COR-L47 (cell line): ENCODE measurements around the gene PSMG1.
A peak's percentile ranks its signal among the peaks of the same experiment; 100 is the strongest.
"Not testable (repeated sequence)": the region's sequence is repeated elsewhere in the genome, so short reads cannot be mapped to it uniquely, and the experiment has no call there.

Experiments used
- DNase-seq: peaks from one replicate; lab custom pipeline; 2025; lab: John Stamatoyannopoulos, UW

PSMG1 gene, protein sequence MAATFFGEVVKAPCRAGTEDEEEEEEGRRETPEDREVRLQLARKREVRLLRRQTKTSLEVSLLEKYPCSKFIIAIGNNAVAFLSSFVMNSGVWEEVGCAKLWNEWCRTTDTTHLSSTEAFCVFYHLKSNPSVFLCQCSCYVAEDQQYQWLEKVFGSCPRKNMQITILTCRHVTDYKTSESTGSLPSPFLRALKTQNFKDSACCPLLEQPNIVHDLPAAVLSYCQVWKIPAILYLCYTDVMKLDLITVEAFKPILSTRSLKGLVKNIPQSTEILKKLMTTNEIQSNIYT

GRCh38 chr21:39183272-39184049, at the start of gene PSMG1:
Gene PSMG1, minus strand, starts transcription at chr21:39183451. Its CDS starts 66 bp downstream, at chr21:39183385.
- DNase-seq, result peak; percentile 92

- DNase-seq, result no peak
These were observed 49.6 kb upstream of the PSMG1 start for GRCh38 chr21:39232861-39233291.

GRCh38 chr21:39224930-39225329, 41.7 kb upstream of the PSMG1 start:
- DNase-seq, result no peak

DNA sequence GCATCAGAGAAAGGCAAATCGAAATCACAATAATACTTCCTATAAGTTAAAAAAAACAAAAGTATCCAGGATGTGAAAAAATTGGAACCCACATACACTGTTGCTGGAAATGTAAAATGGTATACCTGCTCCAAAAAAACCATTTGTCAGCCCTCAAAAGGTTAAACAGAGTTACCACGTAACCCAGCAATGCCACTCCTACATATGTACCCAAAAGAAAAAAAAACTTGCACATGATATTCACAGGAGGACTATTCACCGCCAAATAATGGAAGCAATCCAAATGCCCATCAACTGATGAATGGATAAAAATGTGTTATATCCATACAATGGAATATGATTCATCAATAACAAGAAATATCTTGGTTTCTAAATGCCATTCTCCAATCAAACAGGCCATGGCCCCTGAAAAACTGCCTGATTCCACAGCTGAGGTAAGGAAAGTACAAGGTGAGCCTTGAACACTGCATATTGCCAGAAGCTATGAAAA, 38.8 kb upstream of the PSMG1 start:
- no peak for DNase-seq

DNA sequence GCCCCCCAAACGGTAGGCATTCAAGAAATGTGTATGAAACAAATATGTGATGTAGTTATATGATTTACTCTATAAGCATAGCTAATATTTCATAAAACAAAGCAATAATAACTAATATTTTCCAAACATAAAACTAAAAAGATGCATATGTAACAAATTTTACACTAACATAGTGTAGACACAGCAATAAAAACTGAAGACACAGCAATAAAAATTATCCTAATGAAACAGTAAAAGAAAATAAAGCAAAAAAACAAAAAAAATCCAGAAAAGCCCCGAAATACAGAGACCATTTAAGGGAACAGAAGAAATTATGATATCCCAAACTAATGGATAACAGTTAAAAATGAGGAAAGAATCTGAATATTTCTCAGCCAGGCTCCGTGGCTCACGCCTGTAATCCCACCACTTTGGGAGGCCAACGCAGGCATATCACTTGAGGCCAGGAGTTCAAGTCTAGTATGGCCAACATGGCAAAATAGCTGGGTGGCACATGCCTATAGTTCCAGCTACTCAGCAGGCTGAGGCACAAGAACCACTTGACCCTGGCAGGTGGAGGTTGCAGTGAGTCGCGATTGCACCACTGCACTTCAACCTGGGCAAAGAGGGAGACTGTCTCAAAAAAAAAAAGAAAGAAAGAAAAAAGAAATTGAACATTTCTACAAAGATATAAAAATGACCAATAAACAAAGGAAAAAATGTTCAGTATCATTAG, 38.2 kb upstream of the PSMG1 start:
- no peak for DNase-seq

- not testable (repeated sequence) for DNase-seq
These were observed 37.6 kb upstream of the PSMG1 start for GRCh38 chr21:39220875-39221274.

DNA sequence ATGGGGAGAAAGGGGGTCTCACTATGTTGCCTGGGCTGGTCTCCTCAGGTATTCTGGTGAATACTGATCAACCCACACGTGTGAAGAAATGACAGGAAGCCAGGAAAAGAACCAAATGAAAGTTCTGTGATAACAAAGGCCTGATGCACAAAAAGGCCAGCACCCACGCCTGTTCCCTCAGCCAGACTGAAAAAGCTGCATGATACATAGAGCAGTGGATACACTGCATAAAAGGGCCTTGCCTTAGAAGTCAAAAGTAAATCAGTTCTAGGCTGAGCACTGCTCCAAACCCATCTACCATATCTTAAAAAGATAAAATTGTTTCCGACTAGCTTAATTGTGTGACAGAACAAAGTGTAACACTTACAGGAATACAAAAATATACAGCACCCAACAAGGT, 36.9 kb upstream of the PSMG1 start:
- no peak for DNase-seq

DNA sequence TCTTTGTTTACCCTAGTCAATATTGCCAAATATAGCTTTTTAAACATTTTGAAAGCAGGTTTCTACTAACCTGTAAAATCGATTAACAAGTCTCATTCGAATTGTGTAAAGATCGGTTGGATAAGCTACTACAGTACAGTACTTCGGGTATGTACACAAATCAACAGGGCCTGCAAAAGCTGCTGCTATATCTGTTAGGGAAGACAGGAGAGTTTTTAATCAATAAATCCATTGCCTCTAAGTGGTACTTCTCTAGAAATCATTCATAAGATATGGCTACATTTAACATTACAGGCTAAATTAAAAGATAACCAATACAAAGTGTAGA, 34.8 kb upstream of the PSMG1 start:
- no peak for DNase-seq

- peak; percentile 5 for DNase-seq
These were observed 34.3 kb upstream of the PSMG1 start for GRCh38 chr21:39217356-39218081.

GRCh38 chr21:39216290-39216689, 33.0 kb upstream of the PSMG1 start:
- DNase-seq, result no peak

DNA sequence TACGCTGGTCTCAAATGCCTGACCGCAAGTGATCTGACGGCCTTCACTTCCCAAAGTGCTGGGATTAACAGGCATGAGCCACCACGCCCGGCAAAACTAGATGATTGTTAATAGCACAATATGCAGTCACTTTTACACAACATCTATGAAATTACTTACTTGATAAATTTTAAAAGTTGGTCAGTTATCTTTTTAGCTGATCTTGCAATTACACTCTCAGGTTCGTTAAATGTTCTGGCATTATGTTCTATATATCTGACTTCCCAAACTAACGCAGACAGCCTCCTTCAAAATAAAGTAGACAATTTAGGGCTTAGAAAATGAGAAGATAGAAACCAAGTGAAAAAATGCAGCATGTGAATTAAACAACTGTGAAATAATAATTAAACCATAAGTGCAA, 31.8 kb upstream of the PSMG1 start:
- no peak for DNase-seq

DNA sequence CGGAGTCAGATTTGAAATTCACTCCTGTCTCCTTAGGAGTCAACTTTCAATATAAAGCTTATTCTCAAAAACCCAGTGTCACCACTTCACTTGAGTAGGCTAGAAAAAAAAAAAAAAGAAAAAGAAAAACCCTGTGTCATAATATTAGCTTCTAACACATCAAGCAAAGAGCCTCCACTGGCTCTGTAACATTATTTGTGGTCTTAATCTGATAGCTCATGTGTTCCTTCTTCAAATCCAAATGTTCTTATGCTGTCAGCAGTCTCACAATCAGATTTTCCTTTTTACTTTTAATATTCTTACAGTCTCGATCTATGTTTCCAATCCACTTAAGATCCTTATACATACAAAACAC, 26.1 kb upstream of the PSMG1 start:
- no peak for DNase-seq

GRCh38 chr21:39208624-39209333, 25.5 kb upstream of the PSMG1 start:
- DNase-seq, result no peak

GRCh38 chr21:39204134-39204533, 20.9 kb upstream of the PSMG1 start:
- DNase-seq, result no peak

- DNase-seq, result no peak
These were observed 15.5 kb upstream of the PSMG1 start for GRCh38 chr21:39198800-39199199.

DNA sequence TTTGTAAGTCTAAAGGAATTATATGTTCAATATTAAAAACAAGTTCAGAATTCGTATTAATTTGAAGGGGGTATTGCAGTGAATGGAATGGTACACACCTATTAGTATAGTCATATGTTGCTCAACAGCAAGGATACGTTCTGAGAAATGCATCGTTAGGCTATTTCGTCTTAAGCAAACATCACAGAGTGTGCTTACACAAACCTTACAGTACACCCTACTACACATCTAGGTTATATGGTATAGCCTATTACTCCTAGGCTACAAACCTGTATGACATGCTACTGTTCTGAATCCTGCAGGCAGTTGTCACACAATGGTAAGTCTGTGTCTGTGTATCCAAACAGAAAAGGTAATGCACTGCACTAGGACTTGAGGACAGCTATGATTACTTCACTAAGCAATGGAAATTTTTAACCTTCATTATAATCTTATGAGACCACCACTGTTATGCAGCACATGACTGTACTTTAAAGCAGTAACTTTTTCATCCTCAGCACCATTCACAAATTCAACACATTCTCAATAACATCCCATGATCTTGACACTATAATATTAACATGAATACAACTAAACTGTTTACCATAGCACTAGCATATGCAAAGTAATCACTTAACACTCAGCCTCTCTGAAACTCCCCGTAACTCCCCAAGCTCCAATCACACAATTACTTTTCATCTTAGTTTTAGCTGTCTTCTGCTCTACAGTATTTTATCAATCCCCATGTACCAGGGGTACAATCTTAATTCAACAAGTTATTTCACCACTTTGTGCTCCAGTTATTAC, 14.4 kb upstream of the PSMG1 start:
- DNase-seq, result no peak

DNA sequence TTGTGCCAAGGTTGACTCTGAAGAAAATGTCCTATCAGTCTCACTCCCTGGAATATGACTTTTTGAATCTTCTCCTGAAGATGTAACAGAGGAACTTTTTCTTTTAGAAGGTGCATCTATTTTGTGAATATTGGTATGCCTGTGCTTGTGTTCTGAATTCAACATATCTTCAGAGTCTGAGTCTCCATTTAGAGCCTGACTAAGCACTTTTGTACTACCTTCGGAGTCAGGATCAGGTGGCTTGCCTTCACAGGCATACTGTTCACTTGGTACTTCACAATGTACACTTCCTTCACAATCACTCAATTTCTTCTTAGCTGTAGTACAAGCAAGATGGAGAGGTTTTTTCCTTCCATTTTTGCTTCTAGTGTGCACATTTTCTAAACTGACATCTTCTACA, 13.6 kb upstream of the PSMG1 start:
- no peak for DNase-seq

- DNase-seq, result no peak
These were observed 13.1 kb upstream of the PSMG1 start for GRCh38 chr21:39196310-39196709.

DNA sequence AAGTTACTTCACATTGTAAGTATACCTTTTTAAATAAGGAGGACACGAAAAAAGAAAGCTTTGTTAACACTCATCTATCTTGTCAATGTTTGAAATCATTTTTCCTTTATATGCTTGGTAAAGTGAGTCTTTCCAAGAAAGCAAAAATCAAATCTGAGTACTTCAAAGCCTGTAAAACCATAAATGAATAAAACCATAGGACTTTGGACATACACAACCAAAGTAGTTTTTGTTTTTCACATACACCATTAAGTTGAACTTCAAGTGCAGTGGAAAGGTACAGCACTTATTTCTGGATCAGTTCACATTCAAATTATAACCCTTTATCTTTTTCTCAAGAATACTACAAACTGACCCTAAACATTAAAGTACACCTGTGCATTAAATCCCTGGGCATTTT, 10.1 kb upstream of the PSMG1 start:
- DNase-seq, result no peak

- DNase-seq, result no peak
These were observed 6.8 kb upstream of the PSMG1 start for GRCh38 chr21:39189857-39190604.
